Endothelial cell of umbilical vein (primary cell): ENCODE results near the gene DUSP28. TPM values are rescaled to one million over a fixed set of nuclear protein-coding genes. Genes with fewer than 3 reads are reported as not detected.
A peak's percentile ranks its signal among the peaks of the same experiment; 100 is the strongest.

Source experiments
- BruUV-seq: library from RNA; stranded (reverse); fragments of 400-500 nt; replicated peaks from 2 replicates; lab custom pipeline; 2021; lab: Mats Ljungman, UMichigan
- CTCF ChIA-PET: fragments of 300-600, 350-600 bp; sonication (Branson Sonifier 250); formaldehyde crosslinking; loops from one replicate; lab custom pipeline; 2021; ENCODE audit warnings: antibody characterized with exemption, inconsistent platforms; lab: Charles Lee
- POLR2A ChIA-PET: fragments of 300-600, 350-600 bp; sonication (Branson Sonifier 250); formaldehyde crosslinking; loops from one replicate; lab custom pipeline; 2021; ENCODE audit warnings: antibody characterized with exemption, inconsistent platforms; lab: Charles Lee
- DNase-seq: peaks from one replicate; pipeline ENCODE4 v3.0.0-alpha.2; 2011; ENCODE audit warnings: low read depth, low spot score
- FAIRE-seq: peaks from 2 replicates; lab custom pipeline; 2011; peaks lifted over from hg19 to GRCh38; lab: Jason Lieb, UNC
- H2AFZ ChIP-seq: 2 replicates; pipeline ENCODE4 v1.6.0; 2012; ENCODE audit warnings: low read depth, low read length, control low read depth, inconsistent platforms
- H3K27ac ChIP-seq: 2 replicates; pipeline ENCODE4 v1.5.1; 2011; ENCODE audit warnings: low read depth, mild to moderate bottlenecking, control low read depth, low read length, moderate library complexity; ENCODE audit not compliant: insufficient read depth
- H3K27me3 ChIP-seq, 2 experiments: 2 replicates each; pipeline versions ENCODE4 v1.6.0 to v1.6.1; 2011; ENCODE audit warnings: low read length in 2 of 2, mixed read lengths in 1 of 2; ENCODE audit not compliant: control insufficient read depth in 2 of 2, insufficient read depth in 2 of 2
- H3K36me3 ChIP-seq, 2 experiments: 2 replicates in 1 of 2; 3 replicates in 1 of 2; pipeline ENCODE4 v1.5.1; 2011; ENCODE audit warnings: low read length in 2 of 2, mild to moderate bottlenecking in 1 of 2, moderate library complexity in 1 of 2; ENCODE audit not compliant: control insufficient read depth in 2 of 2, insufficient read depth in 2 of 2; ENCODE audit errors: extremely low read depth in 1 of 2
- H3K4me1 ChIP-seq: 3 replicates; pipeline ENCODE4 v1.5.1; 2011; ENCODE audit warnings: mild to moderate bottlenecking, low read length; ENCODE audit not compliant: control insufficient read depth, insufficient read depth; ENCODE audit errors: extremely low read depth
- H3K4me2 ChIP-seq: 2 replicates; pipeline ENCODE4 v1.6.1; 2011; ENCODE audit warnings: low read length, control low read depth, mixed read lengths; ENCODE audit not compliant: insufficient read depth
- H3K4me3 ChIP-seq, 3 experiments: fragments of 200-600 bp in 1 of 3; sonication (generic), shearing (Covaris generic) in 1 of 3; replicated peaks in 1 of 3; 2 replicates each; pipeline ENCODE4 v1.5.1; 2011 to 2016; ENCODE audit warnings: control low read depth in 3 of 3, low read length in 3 of 3, mild to moderate bottlenecking in 2 of 3, inconsistent platforms in 1 of 3, low read depth in 1 of 3, moderate library complexity in 1 of 3; ENCODE audit not compliant: insufficient read depth in 1 of 3
- H3K79me2 ChIP-seq: 2 replicates; pipeline ENCODE4 v1.6.0; 2012; ENCODE audit warnings: low read length, inconsistent platforms; ENCODE audit not compliant: control insufficient read depth, insufficient read depth
- H3K9ac ChIP-seq: replicated peaks from 2 replicates; pipeline ENCODE3; 2011; ENCODE audit warnings: low read length, control low read depth; ENCODE audit not compliant: insufficient read depth; ENCODE audit errors: extremely low read depth
- H3K9me1 ChIP-seq: replicated peaks from 3 replicates; pipeline ENCODE4 v1.6.0; 2011; ENCODE audit warnings: mild to moderate bottlenecking, low read length; ENCODE audit not compliant: control insufficient read depth, insufficient read depth; ENCODE audit errors: extremely low read depth
- H3K9me3 ChIP-seq: replicated peaks from 2 replicates; pipeline ENCODE4 v1.5.1; 2012; ENCODE audit warnings: low read length, inconsistent platforms; ENCODE audit not compliant: control insufficient read depth, insufficient read depth
- H4K20me1 ChIP-seq: replicated peaks from 2 replicates; pipeline ENCODE3; 2011; ENCODE audit warnings: mild to moderate bottlenecking, low read length; ENCODE audit not compliant: control insufficient read depth, insufficient read depth; ENCODE audit errors: extremely low read depth
- CTCF ChIP-seq, 2 donors: IDR thresholded peaks; 1 replicate in 1 of 2; 2 replicates in 1 of 2; pipeline ENCODE4 v1.5.1; 2011; ENCODE audit warnings: low read length in 2 of 2, mild to moderate bottlenecking in 2 of 2, moderate library complexity in 2 of 2, control low read depth in 1 of 2, inconsistent platforms in 1 of 2, low read depth in 1 of 2; ENCODE audit not compliant: insufficient read depth in 1 of 2; ENCODE audit errors: extremely low read depth in 1 of 2
- EZH2 ChIP-seq: IDR thresholded peaks from 2 replicates; pipeline ENCODE4 v1.6.1; 2012; ENCODE audit warnings: borderline replicate concordance, low read depth, mild to moderate bottlenecking, moderate library complexity, low read length, inconsistent platforms; ENCODE audit not compliant: severe bottlenecking
- FOS ChIP-seq: IDR thresholded peaks from 2 replicates; pipeline ENCODE4 v1.6.1; 2011; ENCODE audit warnings: mild to moderate bottlenecking, low read length, moderate library complexity, borderline replicate concordance; ENCODE audit not compliant: insufficient read depth
- GATA2 ChIP-seq: IDR thresholded peaks from 2 replicates; pipeline ENCODE4 v1.7.0; 2011; ENCODE audit warnings: low read depth, mild to moderate bottlenecking, moderate library complexity, mixed read lengths, low read length; ENCODE audit not compliant: insufficient read length, insufficient read depth
- JUN ChIP-seq: IDR thresholded peaks from 2 replicates; pipeline ENCODE4 v1.6.1; 2011; ENCODE audit warnings: borderline replicate concordance, low read depth; ENCODE audit not compliant: insufficient read length, insufficient read depth
- MAX ChIP-seq: IDR thresholded peaks from 2 replicates; pipeline ENCODE4 v1.6.1; 2011; ENCODE audit not compliant: insufficient read depth, insufficient read length
- MYC ChIP-seq: IDR thresholded peaks from one replicate; pipeline ENCODE4 v1.6.1; 2011; ENCODE audit warnings: mild to moderate bottlenecking, low read depth, low read length
- POLR2A ChIP-seq: IDR thresholded peaks from 2 replicates; pipeline ENCODE4 v1.6.1; 2012; ENCODE audit warnings: low read depth, mild to moderate bottlenecking, control low read depth, low read length
- POLR2AphosphoS5 ChIP-seq: IDR thresholded peaks from 2 replicates; pipeline ENCODE4 v1.6.1; 2012; ENCODE audit warnings: low read depth, mild to moderate bottlenecking, control low read depth, low read length, moderate library complexity; ENCODE audit not compliant: insufficient read depth
- dilution Hi-C: fragments of 300-500 bp; cut with MboI; formaldehyde crosslinking; loops from one replicate; pipeline ENCODE4 v1.15.0; 2019; ENCODE audit warnings: low sequenced_read_pairs; ENCODE audit not compliant: extremely low pct_ligation_motif_present
- intact Hi-C: fragments of 100-400 bp; cut with micrococcal nuclease; formaldehyde crosslinking; loops from one replicate; pipeline ENCODE4 v1.10.0; 2022
- polyA plus RNA-seq, 4 experiments: library from polyadenylated mRNA; depleted of rRNA in 3 of 4; stranded (reverse) in 3 of 4; unstranded in 1 of 4; fragments of >200 nt; gene quantifications; 2 replicates each; pipeline versions ENCODE4 v1.2.1 to v1.2.3, GENCODE V29; 2011 to 2012; ENCODE audit warnings: missing spikeins in 1 of 4
- total RNA-seq: library from RNA; stranded (reverse); gene quantifications from 2 replicates; pipeline ENCODE4 v1.2.3, GENCODE V29; 2021

DUSP28 gene
- total and polyA plus RNA-seq, 2 donors (not counting 3 experiments of a cell fraction or from before 2014, with no cell fraction given): 2.2 to 4.3 TPM

- peaks cover 2 to 12% of the 10 kb centered on the region in 2 experiments for H3K36me3 ChIP-seq
- H3K4me2 ChIP-seq: peak overlapping the region; percentile 69
- CTCF ChIA-PET: interaction anchor here (0.8 to 5.3 kb wide), 12 partner anchors 9 to 355 kb away, joined by 3 to 47 read pairs (median 10); partner anchors contain the start of genes ANKMY1 and RNPEPL1
- H3K9ac ChIP-seq: peak overlapping the region; percentile 91
- H2AFZ ChIP-seq: peak overlapping the region; percentile 74
- no peak for TF ChIP-seq JUN
- TF ChIP-seq CTCF (IDR thresholded peaks at IDR 0.05; ENCODE audit: extremely low read depth in 1 of 2, insufficient read depth in 1 of 2, low read depth in 1 of 2, low read length in 2 of 2): no peak
- TF ChIP-seq EZH2: no peak
- TF ChIP-seq MAX: no peak
- no peak for TF ChIP-seq POLR2A
- no peak for TF ChIP-seq GATA2
- TF ChIP-seq FOS: no peak
- no peak for TF ChIP-seq POLR2AphosphoS5
- no peak for TF ChIP-seq MYC
- H3K9me1 ChIP-seq: no peaks in the 10 kb centered on the region
- POLR2A ChIA-PET: interaction anchor here (1.0 to 3.3 kb wide), 3 partner anchors 18 to 26 kb away, joined by 7 to 13 read pairs (median 8); partner anchors contain the start of gene RNPEPL1
- FAIRE-seq: peak; percentile 43
- no peaks in the 10 kb centered on the region for H3K9me3 ChIP-seq
- H3K79me2 ChIP-seq: peaks cover 60% of the 10 kb centered on the region
- H3K27ac ChIP-seq: no peak overlapping the region
- dilution Hi-C loops (no loop called here), intact Hi-C loops (loop anchor here (1.0 kb wide), 3 partner anchors 21 to 74 kb away; partner anchors contain the start of gene DUSP28)
- DNase-seq: peak; percentile 21
- H3K4me1 ChIP-seq: peaks cover 17% of the 10 kb centered on the region
- BruUV-seq: TSS peak; percentile 52
- no peaks in the 10 kb centered on the region for H3K27me3 ChIP-seq
- no peaks in the 10 kb centered on the region for H4K20me1 ChIP-seq
- peak overlapping the region; percentile 76 to 84 (median 84) for H3K4me3 ChIP-seq
These were observed 27.0 kb downstream of the DUSP28 start for GRCh38 chr2:240586919-240587800.
